Erythroblast (primary cell): ENCODE results near the gene KCNMB2.

Experiments
- GATA1 ChIP-seq: IDR thresholded peaks from 2 replicates; pipeline ENCODE4 v1.6.1; 2011; ENCODE audit warnings: low read depth, mild to moderate bottlenecking, control low read depth, low read length, moderate library complexity
- POLR2A ChIP-seq: IDR thresholded peaks from 2 replicates; pipeline ENCODE4 v1.6.1; 2011; ENCODE audit warnings: mild to moderate bottlenecking, low read length

DNA sequence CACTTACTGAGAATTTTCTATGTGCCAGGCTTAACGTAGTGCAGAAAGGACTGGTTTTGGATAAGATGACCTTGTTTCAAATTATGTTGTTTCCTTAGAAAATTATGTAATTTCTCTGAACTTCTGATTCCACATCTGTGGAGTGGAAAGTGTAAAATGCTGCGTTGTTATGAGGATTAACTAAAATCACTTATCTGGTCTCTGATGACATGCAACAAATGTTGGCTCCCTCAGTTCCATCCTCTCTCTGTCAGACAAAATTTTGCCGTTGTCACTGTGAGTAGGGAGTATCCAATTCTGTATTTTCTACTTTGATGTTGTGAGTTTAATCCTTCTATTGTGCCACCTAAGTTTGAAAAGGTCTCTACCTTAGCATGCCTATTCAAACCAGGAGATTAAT lies 175.5 kb downstream of the KCNMB2 start:
- TF ChIP-seq POLR2A: no peak
- no peak for TF ChIP-seq GATA1
